Ascending aorta (tissue), 2 donors: ENCODE measurements around the gene HECW1. TPM values are rescaled to one million over a fixed set of nuclear protein-coding genes. Genes with fewer than 3 reads are reported as not detected.

ENCODE experiments used
- DNase-seq, 2 donors: peaks; one replicate each; pipeline ENCODE4 v3.0.0-alpha.2; 2019; ENCODE audit warnings: low spot score in 2 of 2
- H3K27ac ChIP-seq, 2 donors: fragments of 200-600 bp; sonication (generic); one replicate each; pipeline ENCODE4 v1.5.1; 2016 to 2017; ENCODE audit warnings: mild to moderate bottlenecking in 1 of 2
- H3K27me3 ChIP-seq: fragments of 200-600 bp; sonication (generic); one replicate; pipeline ENCODE4 v1.5.1; 2017
- H3K36me3 ChIP-seq, 2 donors: fragments of 200-600 bp; sonication (generic); one replicate each; pipeline ENCODE4 v1.5.1; 2016
- H3K4me1 ChIP-seq, 2 donors: fragments of 200-600 bp; sonication (generic); one replicate each; pipeline ENCODE4 v1.5.1; 2016 to 2017; ENCODE audit warnings: mild to moderate bottlenecking in 1 of 2
- H3K4me3 ChIP-seq, 2 donors: fragments of 200-600 bp; sonication (generic); one replicate each; pipeline ENCODE4 v1.5.1; 2016 to 2017; ENCODE audit warnings: mild to moderate bottlenecking in 1 of 2
- H3K9me3 ChIP-seq, 2 donors: fragments of 200-600 bp; sonication (generic); one replicate each; pipeline ENCODE4 v1.5.1; 2016
- CTCF ChIP-seq, 3 experiments: fragments of 200-600 bp in 2 of 3; fragments of 450-650 bp in 1 of 3; sonication (generic) in 2 of 3; IDR thresholded peaks; one replicate each; pipeline ENCODE4 v1.5.1; 2016 to 2019; ENCODE audit warnings: antibody characterized with exemption in 3 of 3, mild to moderate bottlenecking in 1 of 3, moderate library complexity in 1 of 3
- intact Hi-C: fragments of 100-400 bp; cut with DNase I; formaldehyde crosslinking; loops from one replicate; pipeline ENCODE4 v1.15.1; 2023
- total RNA-seq: library from RNA; depleted of rRNA; stranded (reverse); fragments of >200 nt; gene quantifications from one replicate; pipeline ENCODE4 v1.1.0, GENCODE V29; 2016

The HECW1 gene
- total RNA-seq, 1 donor from 2014 or later, result not detected

GRCh38 chr7:43198016-43198415 is 85.6 kb downstream of the HECW1 start:
- no peaks in the 10 kb centered on the region for H3K4me1 ChIP-seq
- DNase-seq, result no peak
- no peaks in the 10 kb centered on the region for H3K27me3 ChIP-seq
- no peak for TF ChIP-seq CTCF (IDR thresholded peaks at IDR 0.05)
- H3K27ac ChIP-seq, result no peak overlapping the region
- no peaks in the 10 kb centered on the region for H3K9me3 ChIP-seq
- intact Hi-C loops, result no loop called here
- H3K36me3 ChIP-seq, result no peaks in the 10 kb centered on the region
- no peak overlapping the region for H3K4me3 ChIP-seq

- H3K4me1 ChIP-seq, result no peaks in the 10 kb centered on the region
- H3K4me3 ChIP-seq, result no peak overlapping the region
- DNase-seq, result no peak
- no peaks in the 10 kb centered on the region for H3K36me3 ChIP-seq
- intact Hi-C loops, result no loop called here
- no peak overlapping the region for H3K27ac ChIP-seq
- TF ChIP-seq CTCF (IDR thresholded peaks at IDR 0.05), result no peak
- H3K27me3 ChIP-seq, result no peaks in the 10 kb centered on the region
- no peaks in the 10 kb centered on the region for H3K9me3 ChIP-seq
These were observed 86.2 kb downstream of the HECW1 start for GRCh38 chr7:43198599-43199090.

- Histone ChIP-seq H3K4me3 (no peak overlapping the region), H3K4me1 (no peaks in the 10 kb centered on the region), H3K9me3 (no peaks in the 10 kb centered on the region), H3K27ac (no peak overlapping the region), H3K27me3 (no peaks in the 10 kb centered on the region), H3K36me3 (no peaks in the 10 kb centered on the region)
- intact Hi-C loops, result no loop called here
- no peak for TF ChIP-seq CTCF (IDR thresholded peaks at IDR 0.05)
- no peak for DNase-seq
These were observed 87.1 kb downstream of the HECW1 start for GRCh38 chr7:43199371-43200160.

- Histone ChIP-seq H3K36me3 (no peaks in the 10 kb centered on the region), H3K4me1 (no peaks in the 10 kb centered on the region), H3K27ac (no peak overlapping the region), H3K27me3 (no peaks in the 10 kb centered on the region), H3K4me3 (no peak overlapping the region), H3K9me3 (no peaks in the 10 kb centered on the region)
- intact Hi-C loops, result no loop called here
- no peak for TF ChIP-seq CTCF (IDR thresholded peaks at IDR 0.05)
- no peak for DNase-seq
These were observed 89.5 kb downstream of the HECW1 start for GRCh38 chr7:43201912-43202311.

GRCh38 chr7:43204081-43204480 is 91.6 kb downstream of the HECW1 start:
- Histone ChIP-seq H3K36me3 (no peaks in the 10 kb centered on the region), H3K4me1 (no peaks in the 10 kb centered on the region), H3K27me3 (no peaks in the 10 kb centered on the region), H3K27ac (no peak overlapping the region), H3K4me3 (no peak overlapping the region), H3K9me3 (no peaks in the 10 kb centered on the region)
- intact Hi-C loops, result no loop called here
- no peak for TF ChIP-seq CTCF (IDR thresholded peaks at IDR 0.05)
- DNase-seq, result no peak
